HuH-7 (cell line): ENCODE results near the gene PTPRN2.
"Not testable (repeated sequence)": the region's sequence is repeated elsewhere in the genome, so short reads cannot be mapped to it uniquely, and the experiment has no call there.

Experiments
- DNase-seq: peaks from one replicate; pipeline ENCODE4 v3.0.0; 2011; ENCODE audit warnings: low spot score

Gene PTPRN2

GRCh38 chr7:157601530-157601929, 986.1 kb downstream of the PTPRN2 start:
- DNase-seq = no peak

GRCh38 chr7:157599491-157599890, 988.1 kb downstream of the PTPRN2 start:
- DNase-seq = no peak

GRCh38 chr7:157597562-157597961, 990.1 kb downstream of the PTPRN2 start:
- DNase-seq = no peak

GRCh38 chr7:157596881-157597280, 990.7 kb downstream of the PTPRN2 start:
- DNase-seq = no peak

- no peak for DNase-seq
These were observed 991.2 kb downstream of the PTPRN2 start for GRCh38 chr7:157596471-157596870.

GRCh38 chr7:157596026-157596425, 991.6 kb downstream of the PTPRN2 start:
- DNase-seq = no peak

GRCh38 chr7:157595086-157595855, 992.4 kb downstream of the PTPRN2 start:
- DNase-seq = no peak

- DNase-seq = no peak
These were observed 993.3 kb downstream of the PTPRN2 start for GRCh38 chr7:157594306-157594705.

GRCh38 chr7:157593541-157593940, 994.1 kb downstream of the PTPRN2 start:
- DNase-seq = no peak

GRCh38 chr7:157592636-157593320, 994.8 kb downstream of the PTPRN2 start:
- DNase-seq = not testable (repeated sequence)

GRCh38 chr7:157590526-157590925, 997.1 kb downstream of the PTPRN2 start:
- DNase-seq = no peak

- no peak for DNase-seq
These were observed 997.9 kb downstream of the PTPRN2 start for GRCh38 chr7:157589680-157590079.

GRCh38 chr7:157587805-157588560, 999.6 kb downstream of the PTPRN2 start:
- DNase-seq = no peak

- no peak for DNase-seq
These were observed 1000.4 kb downstream of the PTPRN2 start for GRCh38 chr7:157587051-157587804.

GRCh38 chr7:157586426-157586955, 1001.1 kb downstream of the PTPRN2 start:
- DNase-seq = no peak

- DNase-seq = no peak
These were observed 1002.3 kb downstream of the PTPRN2 start for GRCh38 chr7:157585113-157585861.

- no peak for DNase-seq
These were observed 1003.2 kb downstream of the PTPRN2 start for GRCh38 chr7:157584420-157584819.

- no peak for DNase-seq
These were observed 1005.9 kb downstream of the PTPRN2 start for GRCh38 chr7:157581740-157582139.

GRCh38 chr7:157580324-157580723, 1007.3 kb downstream of the PTPRN2 start:
- DNase-seq = no peak

- DNase-seq = no peak
These were observed 1008.2 kb downstream of the PTPRN2 start for GRCh38 chr7:157579425-157579824.

- DNase-seq = no peak
These were observed 1009.8 kb downstream of the PTPRN2 start for GRCh38 chr7:157577796-157578339.
